Gastrocnemius medialis (tissue), 4 donors: Measurements from ENCODE around the gene SASH3. TPM values are rescaled to one million over a fixed set of nuclear protein-coding genes. Genes with fewer than 3 reads are reported as not detected.

Source experiments
- ATAC-seq, 2 donors: fragments of 150-250 bp; one replicate each; pipeline ENCODE4 v1.9.1; 2016
- DNase-seq, 2 donors: peaks; one replicate each; pipeline ENCODE4 v3.0.0-alpha.2; 2019
- H3K27ac ChIP-seq, 4 donors: fragments of 200-600 bp; sonication (generic); 1 replicate in 1 of 4; 2 replicates in 3 of 4; pipeline ENCODE4 v1.5.1; 2016 to 2018; ENCODE audit warnings: mild to moderate bottlenecking in 2 of 4, moderate library complexity in 1 of 4
- H3K27me3 ChIP-seq, 3 donors: fragments of 200-600 bp; sonication (generic) in 2 of 3; 1 replicate in 1 of 3; 2 replicates in 2 of 3; pipeline versions ENCODE4 v1.5.1 to v1.6.0; 2016 to 2019; ENCODE audit warnings: mild to moderate bottlenecking in 1 of 3, moderate library complexity in 1 of 3
- H3K36me3 ChIP-seq, 2 donors: fragments of 200-600 bp; sonication (generic) in 1 of 2; one replicate each; pipeline ENCODE4 v1.5.1; 2017 to 2018
- H3K4me1 ChIP-seq, 2 donors: fragments of 200-600 bp; sonication (generic) in 1 of 2; one replicate each; pipeline ENCODE4 v1.5.1; 2016 to 2017; ENCODE audit warnings: mild to moderate bottlenecking in 2 of 2
- H3K4me3 ChIP-seq, 4 donors: fragments of 200-600 bp; sonication (generic) in 3 of 4; 1 replicate in 1 of 4; 2 replicates in 3 of 4; pipeline ENCODE4 v1.5.1; 2016 to 2019; ENCODE audit warnings: mild to moderate bottlenecking in 2 of 4
- H3K9me3 ChIP-seq, 3 donors: fragments of 200-600 bp; sonication (generic) in 2 of 3; 1 replicate in 1 of 3; 2 replicates in 2 of 3; pipeline ENCODE4 v1.5.1; 2016 to 2019
- POLR2A ChIP-seq, 2 donors: fragments of 450-650 bp; IDR thresholded peaks; one replicate each; pipeline ENCODE4 v1.6.1; 2017; ENCODE audit warnings: antibody characterized with exemption in 2 of 2, mild to moderate bottlenecking in 2 of 2, moderate library complexity in 2 of 2
- in situ Hi-C, 4 donors: fragments of 200-750 bp; cut with MboI; loops; one replicate each; pipeline versions ENCODE4 v1.15.0 to v1.8.0; 2017; ENCODE audit warnings: low sequenced_read_pairs in 4 of 4
- intact Hi-C: fragments of 100-400 bp; cut with DNase I; formaldehyde crosslinking; loops from one replicate; pipeline ENCODE4 v1.15.1; 2023; ENCODE audit warnings: low total_unique reads
- total RNA-seq, 4 donors: library from RNA; depleted of rRNA; stranded (reverse); fragments of >200 nt; gene quantifications; one replicate each; pipeline versions ENCODE4 v1.1.0 to v1.2.3, GENCODE V29; 2016
- TF ChIP-seq, protein P1 (sequence below), 5 experiments: fragments of 450-650 bp in 3 of 5; fragments of 200-600 bp in 2 of 5; sonication (generic) in 2 of 5; IDR thresholded peaks in 4 of 5; conservative IDR thresholded peaks in 1 of 5; 1 replicate in 4 of 5; 2 replicates in 1 of 5; pipeline ENCODE4 v1.5.1; 2016 to 2019; ENCODE audit warnings: antibody characterized with exemption in 5 of 5, mild to moderate bottlenecking in 3 of 5, moderate library complexity in 3 of 5

Gene SASH3
- total RNA-seq, 4 donors from 2014 or later = 1.3 to 2.2 (median 1.7) TPM

DNA sequence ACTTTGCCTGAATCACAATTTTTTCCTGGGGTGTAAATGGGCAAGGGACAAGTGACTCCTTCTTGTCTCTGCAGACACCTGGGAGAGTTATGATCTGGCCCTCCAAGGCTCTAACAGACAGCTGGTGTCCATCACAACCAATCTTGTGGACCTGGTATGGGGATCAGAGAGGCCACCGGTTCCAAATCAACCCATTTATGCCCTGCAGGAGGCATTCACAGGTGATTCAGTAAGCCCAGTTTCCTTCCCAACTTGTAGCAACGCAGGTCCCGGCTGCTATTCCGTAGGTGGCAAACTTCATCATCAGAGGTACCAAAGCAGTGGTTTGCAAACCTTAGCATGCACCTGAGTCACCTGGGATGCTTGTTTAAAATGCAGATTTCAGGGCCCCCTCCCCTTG lies 32.2 kb upstream of the SASH3 start:
- Histone ChIP-seq H3K27ac (no peak overlapping the region), H3K4me1 (no peaks in the 10 kb centered on the region), H3K4me3 (no peak overlapping the region), H3K9me3 (no peaks in the 10 kb centered on the region), H3K27me3 (no peaks in the 10 kb centered on the region), H3K36me3 (no peaks in the 10 kb centered on the region)
- in situ Hi-C loops = no loop called here
- no peak for DNase-seq
- intact Hi-C loops = no loop called here
- ATAC-seq = no peak
- no peak for TF ChIP-seq POLR2A (IDR thresholded peaks at IDR 0.05)
- TF ChIP-seq, protein P1, sequence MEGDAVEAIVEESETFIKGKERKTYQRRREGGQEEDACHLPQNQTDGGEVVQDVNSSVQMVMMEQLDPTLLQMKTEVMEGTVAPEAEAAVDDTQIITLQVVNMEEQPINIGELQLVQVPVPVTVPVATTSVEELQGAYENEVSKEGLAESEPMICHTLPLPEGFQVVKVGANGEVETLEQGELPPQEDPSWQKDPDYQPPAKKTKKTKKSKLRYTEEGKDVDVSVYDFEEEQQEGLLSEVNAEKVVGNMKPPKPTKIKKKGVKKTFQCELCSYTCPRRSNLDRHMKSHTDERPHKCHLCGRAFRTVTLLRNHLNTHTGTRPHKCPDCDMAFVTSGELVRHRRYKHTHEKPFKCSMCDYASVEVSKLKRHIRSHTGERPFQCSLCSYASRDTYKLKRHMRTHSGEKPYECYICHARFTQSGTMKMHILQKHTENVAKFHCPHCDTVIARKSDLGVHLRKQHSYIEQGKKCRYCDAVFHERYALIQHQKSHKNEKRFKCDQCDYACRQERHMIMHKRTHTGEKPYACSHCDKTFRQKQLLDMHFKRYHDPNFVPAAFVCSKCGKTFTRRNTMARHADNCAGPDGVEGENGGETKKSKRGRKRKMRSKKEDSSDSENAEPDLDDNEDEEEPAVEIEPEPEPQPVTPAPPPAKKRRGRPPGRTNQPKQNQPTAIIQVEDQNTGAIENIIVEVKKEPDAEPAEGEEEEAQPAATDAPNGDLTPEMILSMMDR (IDR thresholded peaks at IDR 0.05 in 4 of 5, conservative IDR thresholded peaks at IDR 0.05 in 1 of 5) = no peak

DNA sequence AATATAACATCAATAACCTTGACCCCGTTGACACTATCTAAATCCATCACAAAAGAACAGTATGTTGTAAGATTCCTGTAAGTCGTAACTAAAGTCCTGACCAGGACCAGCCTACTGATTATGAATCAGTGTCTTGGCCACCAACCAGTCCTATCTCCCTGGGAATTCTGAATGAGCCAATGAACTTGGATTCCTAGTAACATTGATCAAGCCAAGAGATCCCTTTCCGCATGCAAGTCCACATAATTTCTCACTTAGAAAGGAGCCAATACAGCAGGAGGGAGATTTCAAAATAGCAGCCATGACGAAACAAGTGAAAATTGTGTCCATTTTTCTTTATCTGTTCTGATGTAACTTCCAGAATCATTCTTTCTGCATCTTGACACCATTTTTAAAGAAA lies 31.4 kb upstream of the SASH3 start:
- Histone ChIP-seq H3K9me3 (no peaks in the 10 kb centered on the region), H3K27ac (no peak overlapping the region), H3K27me3 (no peaks in the 10 kb centered on the region), H3K4me3 (no peak overlapping the region), H3K4me1 (no peaks in the 10 kb centered on the region), H3K36me3 (no peaks in the 10 kb centered on the region)
- DNase-seq (peak; percentile 15 to 39), ATAC-seq (peak; percentile 68 to 80)
- TF ChIP-seq, protein P1 (IDR thresholded peaks at IDR 0.05 in 4 of 5, conservative IDR thresholded peaks at IDR 0.05 in 1 of 5) = no peak
- no peak for TF ChIP-seq POLR2A (IDR thresholded peaks at IDR 0.05)
- in situ Hi-C loops = no loop called here
- intact Hi-C loops = no loop called here

DNA sequence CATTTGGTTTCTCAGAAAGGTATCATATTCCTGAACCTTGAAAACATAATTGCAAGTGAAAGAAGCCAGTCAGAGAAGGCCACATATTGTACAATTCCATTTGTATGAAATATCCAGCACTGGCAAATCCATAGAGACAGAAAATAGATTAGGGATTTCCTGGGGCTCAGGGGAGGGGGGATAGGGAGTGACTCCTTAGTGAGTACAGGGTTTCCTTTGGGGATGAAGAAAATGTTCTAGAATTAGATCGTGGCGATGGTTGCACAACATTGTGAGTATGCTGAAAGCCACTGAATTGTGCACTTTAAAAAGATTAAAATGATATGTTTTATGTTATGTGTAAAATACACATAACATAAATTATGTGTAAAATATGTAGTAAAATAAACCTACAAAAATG lies 30.7 kb upstream of the SASH3 start:
- no peak overlapping the region for H3K27ac ChIP-seq
- in situ Hi-C loops = no loop called here

DNA sequence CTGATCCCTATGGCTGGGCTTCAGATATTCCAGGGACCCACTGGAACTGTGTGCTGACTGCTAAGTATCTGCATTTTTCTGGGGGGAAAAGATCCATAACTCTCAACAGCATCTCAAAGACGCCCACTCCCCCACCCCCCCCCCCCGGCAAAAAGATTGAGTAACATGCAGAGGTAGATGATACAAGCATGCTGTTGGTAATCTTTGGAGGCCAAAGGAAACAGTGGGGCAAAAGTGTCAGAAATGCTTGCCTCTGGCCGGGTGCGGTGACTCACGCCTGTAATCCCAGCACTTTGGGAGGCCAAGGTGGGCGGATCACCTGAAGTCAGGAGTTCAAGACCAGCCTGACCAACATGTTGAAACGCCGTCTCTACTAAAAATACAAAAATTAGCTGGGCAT lies 28.8 kb upstream of the SASH3 start:
- TF ChIP-seq, protein P1 (IDR thresholded peaks at IDR 0.05 in 4 of 5, conservative IDR thresholded peaks at IDR 0.05 in 1 of 5) = no peak
- no peak for TF ChIP-seq POLR2A (IDR thresholded peaks at IDR 0.05)
- H3K9me3 ChIP-seq = no peaks in the 10 kb centered on the region
- H3K36me3 ChIP-seq = no peaks in the 10 kb centered on the region
- ATAC-seq (no peak), DNase-seq (no peak)
- H3K4me3 ChIP-seq = no peak overlapping the region
- intact Hi-C loops = no loop called here
- H3K27me3 ChIP-seq = peaks cover 0 to 2% (median 0%) of the 10 kb centered on the region in 3 donors
- in situ Hi-C loops = no loop called here
- no peaks in the 10 kb centered on the region for H3K4me1 ChIP-seq
- no peak overlapping the region for H3K27ac ChIP-seq

More for the DNA sequence above, 30.7 kb upstream of the SASH3 start:
- no peaks in the 10 kb centered on the region for H3K36me3 ChIP-seq
- H3K4me1 ChIP-seq = no peaks in the 10 kb centered on the region
- H3K27me3 ChIP-seq = no peaks in the 10 kb centered on the region
- no peak for DNase-seq
- TF ChIP-seq, protein P1 (IDR thresholded peaks at IDR 0.05 in 4 of 5, conservative IDR thresholded peaks at IDR 0.05 in 1 of 5) = no peak
- H3K4me3 ChIP-seq = no peak overlapping the region
- intact Hi-C loops = no loop called here
- no peak for ATAC-seq
- no peaks in the 10 kb centered on the region for H3K9me3 ChIP-seq
